SH-SY5Y (cell line): ENCODE measurements around the gene CRYL1.

Experiments used
- GATA2 ChIP-seq: IDR thresholded peaks from 2 replicates; pipeline ENCODE4 v1.6.1; 2011; ENCODE audit warnings: mild to moderate bottlenecking, low read depth, low read length
- GATA3 ChIP-seq: IDR thresholded peaks from 2 replicates; pipeline ENCODE4 v1.6.1; 2011; ENCODE audit warnings: low read depth, mild to moderate bottlenecking, low read length, moderate library complexity

GRCh38 chr13:20451397-20451796, 74.3 kb downstream of the CRYL1 start:
- no peak for TF ChIP-seq GATA2
- no peak for TF ChIP-seq GATA3
